Glutamatergic neuron (in vitro differentiated cells): Measurements from ENCODE around the gene NPW. TPM values are rescaled to one million over a fixed set of nuclear protein-coding genes. Genes with fewer than 3 reads are reported as not detected.

ENCODE experiments used
- DNase-seq: peaks from one replicate; pipeline ENCODE4 v3.0.0; 2022
- H3K27ac Mint-ChIP-seq: one replicate; pipeline ENCODE4 v1.8.0; 2020; ENCODE audit warnings: mild to moderate bottlenecking, mixed read lengths, inconsistent platforms; ENCODE audit not compliant: unreplicated experiment
- H3K27me3 Mint-ChIP-seq: one replicate; pipeline ENCODE4 v1.8.0; 2020; ENCODE audit warnings: mild to moderate bottlenecking, moderate library complexity, mixed read lengths, inconsistent platforms; ENCODE audit not compliant: unreplicated experiment
- H3K36me3 Mint-ChIP-seq: one replicate; pipeline ENCODE4 v1.8.0; 2020; ENCODE audit warnings: mild to moderate bottlenecking, mixed read lengths, inconsistent platforms; ENCODE audit not compliant: unreplicated experiment
- H3K4me1 Mint-ChIP-seq: one replicate; pipeline ENCODE4 v1.8.0; 2020; ENCODE audit warnings: mild to moderate bottlenecking, low read depth, mixed read lengths, inconsistent platforms; ENCODE audit not compliant: unreplicated experiment
- H3K4me3 Mint-ChIP-seq: one replicate; pipeline ENCODE4 v1.8.0; 2020; ENCODE audit warnings: mild to moderate bottlenecking, mixed read lengths, inconsistent platforms; ENCODE audit not compliant: unreplicated experiment
- H3K9me3 Mint-ChIP-seq: one replicate; pipeline ENCODE4 v1.8.0; 2020; ENCODE audit warnings: mild to moderate bottlenecking, moderate library complexity, mixed read lengths, inconsistent platforms; ENCODE audit not compliant: unreplicated experiment
- total RNA-seq: library from RNA; stranded (reverse); fragmentation: NEBNext Ultra II Directional; extraction: Animal tissue kit (Norgen Biotek cat#: 25700); gene quantifications from one replicate; pipeline ENCODE4 v1.2.1, GENCODE V29; 2021; ENCODE audit not compliant: unreplicated experiment
- TF ChIP-seq, protein P1 (sequence below): fragments of 200-600 bp; sonication (generic); IDR thresholded peaks from one replicate; pipeline ENCODE4 v1.5.0; 2021; ENCODE audit not compliant: partially characterized antibody, unreplicated experiment

NPW gene
- total RNA-seq, 1 donor from 2014 or later = 0.91 TPM

DNA sequence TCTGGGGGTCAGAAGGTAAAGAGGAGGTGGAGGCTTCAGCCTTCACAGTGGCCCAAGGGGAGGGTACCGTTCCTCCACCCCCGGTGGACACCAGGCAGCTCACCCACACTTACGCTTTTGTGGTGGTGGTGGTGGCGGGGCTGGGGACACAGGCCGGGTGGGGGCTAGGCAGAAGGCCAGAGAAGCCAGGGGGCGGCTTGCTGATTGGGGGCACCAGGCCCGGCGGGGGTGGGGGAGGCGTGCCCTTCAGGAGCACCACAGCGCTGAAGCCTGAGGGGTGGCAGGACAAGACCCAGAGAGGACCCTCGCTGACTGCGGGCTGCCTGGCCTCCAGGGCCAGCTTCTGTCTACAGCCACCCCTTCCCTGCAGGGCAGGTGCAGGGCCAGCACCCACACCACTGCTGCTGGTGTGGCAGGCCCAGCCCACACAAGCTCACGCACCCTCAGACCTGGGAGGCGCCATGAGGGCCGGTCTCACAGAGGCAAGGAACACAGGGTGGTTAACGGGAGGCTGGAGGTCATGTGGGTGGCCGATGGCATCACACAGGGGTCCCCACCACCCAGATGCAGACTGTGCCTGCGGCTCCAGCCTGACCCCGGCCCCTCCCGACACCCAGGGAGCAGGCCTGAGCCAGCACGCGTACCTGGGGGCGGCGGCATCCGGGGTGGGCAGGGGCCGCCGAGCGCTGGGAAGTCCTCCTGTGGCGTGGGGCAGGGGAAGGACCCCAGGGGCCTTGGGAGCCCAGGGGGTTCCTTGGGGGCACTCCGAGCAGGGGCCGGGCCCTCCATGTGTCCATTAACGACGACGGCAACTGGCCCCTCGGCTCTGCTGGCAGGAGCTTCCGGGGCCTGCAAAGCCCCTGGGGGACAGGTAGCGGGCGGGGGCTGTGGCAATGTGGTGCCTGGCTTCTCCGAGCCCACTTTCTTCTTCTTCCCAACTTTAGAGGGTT is 20.5 kb upstream of the NPW start:
- TF ChIP-seq, protein P1, sequence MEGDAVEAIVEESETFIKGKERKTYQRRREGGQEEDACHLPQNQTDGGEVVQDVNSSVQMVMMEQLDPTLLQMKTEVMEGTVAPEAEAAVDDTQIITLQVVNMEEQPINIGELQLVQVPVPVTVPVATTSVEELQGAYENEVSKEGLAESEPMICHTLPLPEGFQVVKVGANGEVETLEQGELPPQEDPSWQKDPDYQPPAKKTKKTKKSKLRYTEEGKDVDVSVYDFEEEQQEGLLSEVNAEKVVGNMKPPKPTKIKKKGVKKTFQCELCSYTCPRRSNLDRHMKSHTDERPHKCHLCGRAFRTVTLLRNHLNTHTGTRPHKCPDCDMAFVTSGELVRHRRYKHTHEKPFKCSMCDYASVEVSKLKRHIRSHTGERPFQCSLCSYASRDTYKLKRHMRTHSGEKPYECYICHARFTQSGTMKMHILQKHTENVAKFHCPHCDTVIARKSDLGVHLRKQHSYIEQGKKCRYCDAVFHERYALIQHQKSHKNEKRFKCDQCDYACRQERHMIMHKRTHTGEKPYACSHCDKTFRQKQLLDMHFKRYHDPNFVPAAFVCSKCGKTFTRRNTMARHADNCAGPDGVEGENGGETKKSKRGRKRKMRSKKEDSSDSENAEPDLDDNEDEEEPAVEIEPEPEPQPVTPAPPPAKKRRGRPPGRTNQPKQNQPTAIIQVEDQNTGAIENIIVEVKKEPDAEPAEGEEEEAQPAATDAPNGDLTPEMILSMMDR = no peak
- H3K9me3 Mint-ChIP-seq = peaks cover 9% of the 10 kb centered on the region
- no peaks in the 10 kb centered on the region for H3K36me3 Mint-ChIP-seq
- H3K4me1 Mint-ChIP-seq = no peaks in the 10 kb centered on the region
- no peak for DNase-seq
- no peak overlapping the region for H3K27ac Mint-ChIP-seq
- peaks cover 6% of the 10 kb centered on the region for H3K27me3 Mint-ChIP-seq
- H3K4me3 Mint-ChIP-seq = no peak overlapping the region

DNA sequence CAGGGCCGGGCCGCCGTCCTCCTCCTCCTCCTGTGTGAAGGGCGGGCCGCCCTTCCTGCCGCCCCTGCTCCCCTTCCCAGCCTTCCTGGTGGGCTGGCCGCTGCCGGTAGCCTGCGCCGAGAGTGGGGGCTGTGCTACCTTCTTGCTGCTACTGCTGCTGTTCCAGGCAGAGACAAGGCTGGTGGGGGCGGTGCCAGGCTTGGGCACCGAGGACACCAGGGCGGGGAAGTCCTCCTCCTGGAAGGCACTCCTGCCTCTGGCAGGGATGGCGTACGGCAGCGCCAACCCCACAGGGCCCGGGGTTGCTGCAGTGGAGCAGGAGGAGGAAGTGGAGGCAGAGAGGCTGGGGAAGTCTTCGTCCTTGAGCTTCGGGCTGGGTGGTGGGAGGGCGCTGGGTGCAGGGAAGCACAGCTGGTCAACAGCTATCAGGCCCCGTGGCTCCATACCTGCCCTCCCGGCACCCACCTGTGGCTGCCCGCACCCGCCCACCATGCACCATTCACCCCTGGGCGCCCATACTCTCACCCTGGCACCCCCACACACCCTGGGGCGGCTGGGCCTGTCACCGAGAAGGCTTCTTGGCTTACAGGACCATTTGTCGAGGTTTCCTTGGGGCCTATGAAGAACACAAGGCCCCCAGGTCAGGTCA is 19.6 kb upstream of the NPW start:
- Mint-ChIP-seq H3K4me3 (no peak overlapping the region), H3K27me3 (peaks cover 8% of the 10 kb centered on the region), H3K9me3 (peaks cover 8% of the 10 kb centered on the region), H3K4me1 (no peaks in the 10 kb centered on the region), H3K27ac (no peak overlapping the region), H3K36me3 (no peaks in the 10 kb centered on the region)
- DNase-seq = no peak
- TF ChIP-seq, protein P1 = no peak

DNA sequence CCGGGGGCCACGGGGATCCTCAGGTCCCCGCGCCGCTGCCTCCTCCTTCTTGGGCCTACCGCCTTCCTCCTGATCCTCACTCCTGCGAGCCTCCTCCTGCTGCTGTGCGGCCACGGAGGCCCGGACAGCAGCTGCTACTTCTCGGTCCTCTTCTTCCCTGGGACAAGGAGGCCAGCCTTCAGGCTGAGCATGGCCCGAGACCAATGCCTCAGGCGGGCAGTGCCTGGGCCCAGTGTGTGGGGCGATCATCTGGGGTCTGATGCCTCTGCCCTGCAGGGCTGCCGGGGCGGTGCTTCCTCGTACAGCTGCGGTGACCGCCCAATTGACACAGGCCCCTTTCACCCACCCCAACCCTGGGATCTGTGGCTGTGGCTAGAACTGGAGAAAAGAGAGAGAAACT is 18.6 kb upstream of the NPW start:
- no peak for DNase-seq
- H3K27me3 Mint-ChIP-seq = peaks cover 8% of the 10 kb centered on the region
- H3K27ac Mint-ChIP-seq = no peak overlapping the region
- H3K4me3 Mint-ChIP-seq = no peak overlapping the region
- TF ChIP-seq, protein P1 = no peak
- no peaks in the 10 kb centered on the region for H3K36me3 Mint-ChIP-seq
- peaks cover 4% of the 10 kb centered on the region for H3K4me1 Mint-ChIP-seq
- H3K9me3 Mint-ChIP-seq = peaks cover 8% of the 10 kb centered on the region

DNA sequence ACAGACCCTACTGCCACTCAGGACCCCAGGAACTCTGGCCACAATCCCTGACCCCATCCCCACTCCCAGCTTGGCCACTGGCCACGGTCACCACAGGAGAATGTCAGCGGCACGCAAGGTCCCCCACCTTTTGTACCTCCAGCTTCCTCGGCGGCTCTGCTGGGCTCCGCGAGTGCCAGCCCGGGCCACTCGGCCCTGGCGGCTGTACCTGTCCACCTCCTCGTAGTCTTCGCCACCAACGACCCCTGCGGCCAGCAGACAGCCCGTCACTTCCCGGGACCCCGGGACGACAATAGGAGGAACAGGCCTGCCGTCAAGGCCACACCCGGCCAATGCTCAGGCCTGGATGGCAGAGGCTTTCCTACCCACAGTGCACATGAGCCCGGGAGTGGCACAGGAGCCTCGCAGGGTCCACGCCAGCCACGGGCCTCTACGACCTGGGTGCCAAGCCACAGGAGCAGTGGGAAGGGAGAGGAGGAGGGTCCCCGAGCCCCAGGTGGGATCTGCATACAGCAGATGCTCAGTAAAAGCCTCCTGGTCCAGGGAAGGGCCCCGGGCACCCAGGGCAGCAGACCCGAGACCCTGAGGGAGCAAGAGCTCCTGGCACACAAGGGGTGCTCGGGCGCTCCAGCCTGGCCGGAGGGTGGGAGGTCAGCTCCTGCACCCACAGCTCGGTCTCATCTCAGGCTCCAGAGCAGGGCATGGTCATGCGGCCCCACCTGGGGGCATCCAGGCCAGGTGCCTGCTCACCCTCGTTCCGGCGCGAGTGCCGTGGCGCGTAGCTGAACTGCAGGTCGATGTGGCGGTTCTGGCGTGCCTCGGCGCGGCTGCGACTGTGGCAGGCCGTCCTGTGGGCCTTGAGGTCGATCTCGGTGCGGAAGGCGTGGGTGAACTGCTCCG is 17.9 kb upstream of the NPW start:
- TF ChIP-seq, protein P1 = no peak
- Mint-ChIP-seq H3K36me3 (no peaks in the 10 kb centered on the region), H3K27ac (no peak overlapping the region), H3K4me3 (no peak overlapping the region), H3K9me3 (peaks cover 8% of the 10 kb centered on the region), H3K4me1 (peaks cover 10% of the 10 kb centered on the region), H3K27me3 (peaks cover 10% of the 10 kb centered on the region)
- DNase-seq = no peak
